Measurements from ENCODE around the gene SGO2.

The SGO2 gene

DNA sequence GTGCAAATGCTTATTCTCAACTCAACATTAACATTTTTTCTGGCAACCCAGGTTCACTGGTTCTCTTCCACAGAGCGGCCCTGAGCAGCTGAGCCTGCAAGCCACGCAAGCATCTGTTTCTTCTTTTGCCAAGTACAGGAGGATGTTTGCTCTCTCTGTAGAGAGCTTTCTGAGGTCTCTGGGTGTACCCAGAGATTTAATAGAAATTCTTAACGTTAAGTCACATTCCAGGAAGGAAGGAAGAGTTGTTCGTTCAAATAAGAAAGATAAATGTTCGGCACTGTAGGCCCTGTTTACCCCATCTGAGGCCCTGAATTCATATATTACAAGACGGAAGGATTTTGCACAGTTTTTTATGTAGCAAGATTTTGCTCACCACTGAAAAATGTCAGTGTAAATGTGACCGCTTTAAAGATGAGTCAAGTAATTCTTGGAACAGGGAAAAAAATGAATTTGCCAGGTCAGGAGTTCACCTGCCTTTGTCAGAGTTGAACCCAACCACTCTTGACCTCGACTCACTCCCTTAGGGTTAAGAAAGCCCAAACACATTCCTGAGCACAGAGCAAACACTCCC is 46.2 kb upstream of the SGO2 start:
- H3K4me3 ChIP-seq (ENCODE audit: low read depth, low read length), result no peak overlapping the region
- ChIA-PET POLR2A (no interaction called here), CTCF (interaction anchor here (0.6 to 4.5 kb wide), 6 partner anchors 155 to 505 kb away, joined by 3 to 36 read pairs (median 5); partner anchors contain the start of gene SPATS2L)
- H3K36me3 ChIP-seq (ENCODE audit: control insufficient read depth in 2 of 2, insufficient read depth in 1 of 2, low read length in 2 of 2), result peaks cover 3 to 24% of the 10 kb centered on the region in 2 experiments; a peak in 2 of 3 replicates
- TF ChIP-seq ZNF423 (tag by site-specific recombination; IDR thresholded peaks at IDR 0.05) (no peak), ZNF202 (tag by site-specific recombination; IDR thresholded peaks at IDR 0.05; ENCODE audit: borderline replicate concordance) (no peak), KLF1 (tag by site-specific recombination; IDR thresholded peaks at IDR 0.05) (no peak), BCL11B (tag by site-specific recombination; IDR thresholded peaks at IDR 0.05; ENCODE audit: low read depth) (no peak), ZNF664 (tag by site-specific recombination; IDR thresholded peaks at IDR 0.05) (no peak), ZBTB20 (tag by site-specific recombination; IDR thresholded peaks at IDR 0.05) (no peak), ZNF707 (tag by site-specific recombination; IDR thresholded peaks at IDR 0.05) (no peak), EGR2 (tag by site-specific recombination; IDR thresholded peaks at IDR 0.05; ENCODE audit: low read depth) (no peak), ZNF629 (tag by site-specific recombination; IDR thresholded peaks at IDR 0.05) (no peak), SALL2 (tag by site-specific recombination; IDR thresholded peaks at IDR 0.05; ENCODE audit: borderline replicate concordance) (no peak), ZNF37A (tag by site-specific recombination; IDR thresholded peaks at IDR 0.05) (no peak), ZNF501 (tag by site-specific recombination; IDR thresholded peaks at IDR 0.05) (no peak), ZEB2 (tag by site-specific recombination; IDR thresholded peaks at IDR 0.05) (no peak), TRIM28 (IDR thresholded peaks at IDR 0.05; ENCODE audit: borderline replicate concordance, low read length) (no peak), SP2 (tag by site-specific recombination; IDR thresholded peaks at IDR 0.05) (no peak), ZNF138 (tag by site-specific recombination; IDR thresholded peaks at IDR 0.05; ENCODE audit: borderline replicate concordance) (no peak)
- TF ChIP-seq, protein P1, sequence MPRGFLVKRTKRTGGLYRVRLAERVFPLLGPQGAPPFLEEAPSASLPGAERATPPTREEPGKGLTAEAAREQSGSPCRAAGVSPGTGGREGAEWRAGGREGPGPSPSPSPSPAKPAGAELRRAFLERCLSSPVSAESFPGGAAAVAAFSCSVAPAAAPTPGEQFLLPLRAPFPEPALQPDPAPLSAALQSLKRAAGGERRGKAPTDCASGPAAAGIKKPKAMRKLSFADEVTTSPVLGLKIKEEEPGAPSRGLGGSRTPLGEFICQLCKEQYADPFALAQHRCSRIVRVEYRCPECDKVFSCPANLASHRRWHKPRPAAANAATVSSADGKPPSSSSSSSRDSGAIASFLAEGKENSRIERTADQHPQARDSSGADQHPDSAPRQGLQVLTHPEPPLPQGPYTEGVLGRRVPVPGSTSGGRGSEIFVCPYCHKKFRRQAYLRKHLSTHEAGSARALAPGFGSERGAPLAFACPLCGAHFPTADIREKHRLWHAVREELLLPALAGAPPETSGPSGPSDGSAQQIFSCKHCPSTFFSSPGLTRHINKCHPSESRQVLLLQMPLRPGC (tag by site-specific recombination; IDR thresholded peaks at IDR 0.05), result no peak
- TF ChIP-seq, protein P2, sequence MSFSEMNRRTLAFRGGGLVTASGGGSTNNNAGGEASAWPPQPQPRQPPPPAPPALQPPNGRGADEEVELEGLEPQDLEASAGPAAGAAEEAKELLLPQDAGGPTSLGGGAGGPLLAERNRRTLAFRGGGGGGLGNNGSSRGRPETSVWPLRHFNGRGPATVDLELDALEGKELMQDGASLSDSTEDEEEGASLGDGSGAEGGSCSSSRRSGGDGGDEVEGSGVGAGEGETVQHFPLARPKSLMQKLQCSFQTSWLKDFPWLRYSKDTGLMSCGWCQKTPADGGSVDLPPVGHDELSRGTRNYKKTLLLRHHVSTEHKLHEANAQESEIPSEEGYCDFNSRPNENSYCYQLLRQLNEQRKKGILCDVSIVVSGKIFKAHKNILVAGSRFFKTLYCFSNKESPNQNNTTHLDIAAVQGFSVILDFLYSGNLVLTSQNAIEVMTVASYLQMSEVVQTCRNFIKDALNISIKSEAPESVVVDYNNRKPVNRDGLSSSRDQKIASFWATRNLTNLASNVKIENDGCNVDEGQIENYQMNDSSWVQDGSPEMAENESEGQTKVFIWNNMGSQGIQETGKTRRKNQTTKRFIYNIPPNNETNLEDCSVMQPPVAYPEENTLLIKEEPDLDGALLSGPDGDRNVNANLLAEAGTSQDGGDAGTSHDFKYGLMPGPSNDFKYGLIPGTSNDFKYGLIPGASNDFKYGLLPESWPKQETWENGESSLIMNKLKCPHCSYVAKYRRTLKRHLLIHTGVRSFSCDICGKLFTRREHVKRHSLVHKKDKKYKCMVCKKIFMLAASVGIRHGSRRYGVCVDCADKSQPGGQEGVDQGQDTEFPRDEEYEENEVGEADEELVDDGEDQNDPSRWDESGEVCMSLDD (tag by site-specific recombination; IDR thresholded peaks at IDR 0.05), result no peak
- TF ChIP-seq, protein P3, sequence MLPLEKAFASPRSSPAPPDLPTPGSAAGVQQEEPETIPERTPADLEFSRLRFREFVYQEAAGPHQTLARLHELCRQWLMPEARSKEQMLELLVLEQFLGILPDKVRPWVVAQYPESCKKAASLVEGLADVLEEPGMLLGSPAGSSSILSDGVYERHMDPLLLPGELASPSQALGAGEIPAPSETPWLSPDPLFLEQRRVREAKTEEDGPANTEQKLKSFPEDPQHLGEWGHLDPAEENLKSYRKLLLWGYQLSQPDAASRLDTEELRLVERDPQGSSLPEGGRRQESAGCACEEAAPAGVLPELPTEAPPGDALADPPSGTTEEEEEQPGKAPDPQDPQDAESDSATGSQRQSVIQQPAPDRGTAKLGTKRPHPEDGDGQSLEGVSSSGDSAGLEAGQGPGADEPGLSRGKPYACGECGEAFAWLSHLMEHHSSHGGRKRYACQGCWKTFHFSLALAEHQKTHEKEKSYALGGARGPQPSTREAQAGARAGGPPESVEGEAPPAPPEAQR (tag by site-specific recombination; IDR thresholded peaks at IDR 0.05), result no peak
- H3K4me1 ChIP-seq (ENCODE audit: control insufficient read depth, insufficient read depth, low read length), result no peaks in the 10 kb centered on the region
- H3K9me3 ChIP-seq (ENCODE audit: control insufficient read depth, insufficient read depth, low read depth, low read length), result no peaks in the 10 kb centered on the region
- H3K27ac ChIP-seq (ENCODE audit: extremely low read depth, low read depth, low read length), result no peak overlapping the region

DNA sequence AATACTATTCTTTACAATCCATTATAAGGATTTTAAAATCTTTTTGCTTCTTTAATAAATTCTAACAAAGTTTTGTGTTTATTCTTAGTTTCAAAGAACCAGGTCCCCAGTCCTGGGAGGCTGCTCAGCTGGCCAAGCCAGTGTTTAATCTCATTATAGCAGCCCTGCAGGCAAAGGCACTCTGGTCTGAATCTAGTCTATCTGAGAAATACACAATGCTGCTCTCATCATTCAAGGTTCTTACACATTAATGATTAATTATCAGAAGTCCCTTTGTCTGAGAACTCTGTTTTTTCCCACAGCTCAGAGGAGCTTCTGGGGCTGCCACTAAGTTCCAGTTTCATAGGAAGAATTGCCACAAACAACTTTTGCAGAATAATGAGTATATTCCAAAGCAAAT is 43.8 kb upstream of the SGO2 start:
- H3K36me3 ChIP-seq (ENCODE audit: control insufficient read depth in 2 of 2, insufficient read depth in 1 of 2, low read length in 2 of 2), result peaks cover 3 to 16% of the 10 kb centered on the region in 2 experiments; a peak in 2 of 3 replicates
- H3K27ac ChIP-seq (ENCODE audit: extremely low read depth, low read depth, low read length), result no peak overlapping the region
- ChIA-PET CTCF (interaction anchor here (0.6 to 6.5 kb wide), 22 partner anchors 11 to 620 kb away, joined by 3 to 105 read pairs (median 4); partner anchors contain the start of gene KCTD18), POLR2A (no interaction called here)
- H3K9me3 ChIP-seq (ENCODE audit: control insufficient read depth, insufficient read depth, low read depth, low read length), result no peaks in the 10 kb centered on the region
- H3K4me3 ChIP-seq (ENCODE audit: low read depth, low read length), result no peak overlapping the region
- H3K4me1 ChIP-seq (ENCODE audit: control insufficient read depth, insufficient read depth, low read length), result no peaks in the 10 kb centered on the region; the same call in 1 of the 2 replicates
- TF ChIP-seq ZNF621 (tag by site-specific recombination; IDR thresholded peaks at IDR 0.05) (no peak), ZNF623 (tag by site-specific recombination; IDR thresholded peaks at IDR 0.05) (no peak), ZSCAN30 (tag by site-specific recombination; IDR thresholded peaks at IDR 0.05) (no peak), ZNF202 (tag by site-specific recombination; IDR thresholded peaks at IDR 0.05; ENCODE audit: borderline replicate concordance) (no peak), ZNF514 (tag by site-specific recombination; IDR thresholded peaks at IDR 0.05) (no peak), ZNF24 (tag by site-specific recombination; IDR thresholded peaks at IDR 0.05) (no peak), SP3 (tag by site-specific recombination; IDR thresholded peaks at IDR 0.05) (no peak), ZNF155 (tag by site-specific recombination; IDR thresholded peaks at IDR 0.05) (no peak)
- TF ChIP-seq, protein P4, sequence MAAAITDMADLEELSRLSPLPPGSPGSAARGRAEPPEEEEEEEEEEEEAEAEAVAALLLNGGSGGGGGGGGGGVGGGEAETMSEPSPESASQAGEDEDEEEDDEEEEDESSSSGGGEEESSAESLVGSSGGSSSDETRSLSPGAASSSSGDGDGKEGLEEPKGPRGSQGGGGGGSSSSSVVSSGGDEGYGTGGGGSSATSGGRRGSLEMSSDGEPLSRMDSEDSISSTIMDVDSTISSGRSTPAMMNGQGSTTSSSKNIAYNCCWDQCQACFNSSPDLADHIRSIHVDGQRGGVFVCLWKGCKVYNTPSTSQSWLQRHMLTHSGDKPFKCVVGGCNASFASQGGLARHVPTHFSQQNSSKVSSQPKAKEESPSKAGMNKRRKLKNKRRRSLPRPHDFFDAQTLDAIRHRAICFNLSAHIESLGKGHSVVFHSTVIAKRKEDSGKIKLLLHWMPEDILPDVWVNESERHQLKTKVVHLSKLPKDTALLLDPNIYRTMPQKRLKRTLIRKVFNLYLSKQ (tag by site-specific recombination; IDR thresholded peaks at IDR 0.05; ENCODE audit: borderline replicate concordance), result no peak
- TF ChIP-seq, protein P5, sequence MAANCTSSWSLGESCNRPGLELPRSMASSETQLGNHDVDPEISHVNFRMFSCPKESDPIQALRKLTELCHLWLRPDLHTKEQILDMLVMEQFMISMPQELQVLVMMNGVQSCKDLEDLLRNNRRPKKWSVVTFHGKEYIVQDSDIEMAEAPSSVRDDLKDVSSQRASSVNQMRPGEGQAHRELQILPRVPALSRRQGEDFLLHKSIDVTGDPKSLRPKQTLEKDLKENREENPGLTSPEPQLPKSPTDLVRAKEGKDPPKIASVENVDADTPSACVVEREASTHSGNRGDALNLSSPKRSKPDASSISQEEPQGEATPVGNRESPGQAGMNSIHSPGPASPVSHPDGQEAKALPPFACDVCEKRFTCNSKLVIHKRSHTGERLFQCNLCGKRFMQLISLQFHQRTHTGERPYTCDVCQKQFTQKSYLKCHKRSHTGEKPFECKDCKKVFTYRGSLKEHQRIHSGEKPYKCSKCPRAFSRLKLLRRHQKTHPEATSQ (tag by site-specific recombination; IDR thresholded peaks at IDR 0.05), result no peak
